ENCODE results near the gene LHX3.

Gene LHX3

DNA sequence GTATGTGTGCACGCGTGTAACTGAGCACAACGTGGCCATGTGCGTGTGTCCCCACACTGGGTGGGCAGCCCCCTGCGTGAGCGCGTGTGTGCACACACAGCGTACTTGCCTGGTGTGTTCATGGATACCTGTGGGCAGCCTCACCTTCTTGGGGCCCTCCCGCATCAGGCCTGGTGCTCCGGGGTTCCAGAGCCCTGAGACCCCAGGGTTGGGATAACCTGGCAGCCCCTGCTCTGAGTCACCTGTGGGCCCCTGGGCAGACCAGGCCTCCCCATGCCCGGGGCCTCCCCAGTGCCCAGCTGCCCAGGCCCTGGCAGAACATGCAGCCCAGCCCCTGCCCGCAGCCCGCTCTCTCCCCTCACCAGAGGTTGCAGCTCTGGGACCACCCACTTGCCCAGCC lies 25.2 kb downstream of the LHX3 start:
- DNase-seq (ENCODE audit: extremely low read depth in 1 of 2, low read depth in 1 of 2): no peak

DNA sequence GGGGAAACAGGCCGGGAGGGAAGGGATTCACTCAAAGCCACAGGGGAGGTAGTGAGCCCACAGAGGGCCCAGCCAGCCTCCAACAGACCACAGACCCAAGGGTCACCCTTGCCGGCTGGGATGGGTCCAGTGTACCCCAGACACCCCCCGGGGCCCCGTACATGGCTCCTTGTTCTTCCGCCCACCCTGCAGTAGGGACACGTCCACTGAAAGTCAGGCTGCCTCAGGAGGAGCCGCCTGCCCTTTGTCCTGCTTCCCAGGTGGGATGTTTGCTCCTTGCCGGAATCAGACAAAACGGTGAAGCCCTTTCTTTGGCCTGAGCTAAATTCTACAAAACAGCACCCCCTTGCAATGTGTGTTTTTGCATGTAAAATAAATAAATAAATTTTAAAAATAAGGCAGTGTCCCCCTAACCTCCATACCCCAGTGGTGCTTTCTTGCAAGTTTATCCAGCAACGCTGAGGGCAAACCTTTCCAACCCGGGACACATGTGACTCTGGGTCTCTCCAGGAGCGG lies 25.8 kb downstream of the LHX3 start:
- no peak for DNase-seq (ENCODE audit: extremely low read depth in 1 of 2, low read depth in 1 of 2)

DNA sequence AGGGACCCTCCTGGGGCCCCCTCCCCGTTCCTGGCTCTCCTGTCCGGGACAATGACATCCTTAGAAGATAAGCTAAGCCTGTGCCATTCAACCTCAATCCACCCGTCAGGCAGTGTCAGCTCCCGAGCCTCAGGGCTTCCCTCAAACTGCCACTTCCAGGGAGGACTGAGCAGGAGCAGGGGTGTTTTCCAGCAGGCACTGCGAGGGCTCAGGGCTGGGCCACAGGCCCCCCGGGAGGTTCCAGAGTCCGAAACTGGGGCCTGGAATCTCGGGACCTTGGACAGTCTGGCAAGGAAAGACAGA lies 26.2 kb downstream of the LHX3 start:
- DNase-seq (ENCODE audit: extremely low read depth in 1 of 2, low read depth in 1 of 2): no peak

DNA sequence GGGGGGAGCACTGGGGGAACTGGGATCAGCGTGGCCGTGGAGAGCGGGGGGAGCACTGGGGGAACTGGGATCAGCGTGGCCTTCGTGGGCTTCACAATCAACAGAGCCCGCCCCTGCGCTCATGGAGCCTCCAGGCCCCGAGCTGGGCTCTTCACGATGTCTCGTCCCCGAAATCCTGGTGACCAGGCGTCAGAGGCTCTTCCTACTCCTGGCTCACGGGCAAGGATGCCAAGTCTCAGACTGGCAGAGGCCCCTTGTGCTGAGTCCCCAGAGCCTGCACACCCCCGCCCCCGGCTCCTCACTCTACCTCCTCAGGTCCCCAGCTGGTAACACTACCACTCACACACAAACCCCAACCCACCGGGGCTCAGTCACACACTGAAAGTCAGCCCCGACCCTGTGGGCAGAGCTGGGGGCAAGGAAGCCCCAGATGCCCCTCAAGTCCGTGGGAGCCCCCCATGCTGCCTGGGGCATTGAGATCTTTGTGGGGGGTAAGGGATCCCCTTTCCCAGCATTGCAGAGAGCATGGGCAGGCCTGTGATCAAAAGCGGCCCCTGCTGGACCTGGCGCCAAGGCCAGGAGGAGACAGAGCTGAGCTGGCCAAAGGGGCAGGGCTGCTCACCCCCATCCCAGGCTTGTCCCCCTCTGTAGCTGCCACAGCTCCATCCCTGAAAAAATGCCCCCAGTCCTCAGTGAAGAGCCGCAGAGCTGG lies 26.7 kb downstream of the LHX3 start:
- DNase-seq (ENCODE audit: extremely low read depth in 1 of 2, low read depth in 1 of 2): no peak

DNA sequence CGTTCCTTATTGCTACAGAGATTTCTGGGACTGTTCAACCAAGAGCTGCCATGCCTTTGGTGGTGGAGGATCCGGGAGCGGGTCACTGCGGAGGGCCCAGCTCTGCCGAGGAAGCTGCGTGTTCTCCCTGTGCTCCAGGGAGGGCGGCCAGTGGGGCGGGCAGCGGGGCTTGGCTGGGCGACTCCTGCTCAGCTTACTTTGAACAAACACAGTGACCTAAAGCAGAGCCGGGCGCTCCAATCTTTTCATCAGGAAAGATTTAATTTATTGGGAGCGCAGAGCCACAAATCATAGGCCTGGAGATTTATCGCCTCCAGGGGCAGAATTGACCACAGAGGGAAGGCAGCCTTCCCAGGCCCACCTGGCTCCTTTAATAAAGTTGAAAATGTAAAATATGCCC lies 27.7 kb downstream of the LHX3 start:
- no peak for DNase-seq (ENCODE audit: extremely low read depth in 1 of 2, low read depth in 1 of 2)

DNA sequence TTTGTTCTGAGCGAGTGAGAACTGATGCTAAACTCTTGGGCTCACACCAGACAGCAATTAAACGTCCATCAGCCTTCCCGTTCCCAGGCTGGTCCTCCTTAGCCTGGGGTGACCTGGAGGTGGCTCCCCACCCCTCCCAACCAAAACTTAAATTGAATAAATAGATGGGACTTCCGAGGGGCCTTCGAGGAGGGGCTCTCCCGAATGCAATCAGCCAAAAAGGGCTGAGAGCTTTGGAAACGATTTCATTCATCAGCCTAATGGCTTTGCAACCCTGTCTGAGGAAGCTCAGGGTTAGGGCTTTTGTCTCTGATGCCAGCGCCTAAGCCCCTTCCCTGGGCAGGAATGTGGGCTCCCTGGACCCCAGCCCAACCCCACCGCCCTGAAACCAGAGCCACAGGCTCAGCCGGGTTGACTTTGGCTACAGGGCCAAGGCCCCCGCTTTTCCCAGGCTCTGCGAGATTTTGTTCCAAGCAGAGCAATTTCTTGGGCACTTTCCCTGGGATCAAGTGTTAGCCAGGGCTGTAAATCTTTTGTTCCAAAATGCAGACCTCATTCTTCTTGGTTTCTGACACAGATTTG lies 29.2 kb downstream of the LHX3 start:
- no peak for DNase-seq (ENCODE audit: extremely low read depth in 1 of 2, low read depth in 1 of 2)

DNA sequence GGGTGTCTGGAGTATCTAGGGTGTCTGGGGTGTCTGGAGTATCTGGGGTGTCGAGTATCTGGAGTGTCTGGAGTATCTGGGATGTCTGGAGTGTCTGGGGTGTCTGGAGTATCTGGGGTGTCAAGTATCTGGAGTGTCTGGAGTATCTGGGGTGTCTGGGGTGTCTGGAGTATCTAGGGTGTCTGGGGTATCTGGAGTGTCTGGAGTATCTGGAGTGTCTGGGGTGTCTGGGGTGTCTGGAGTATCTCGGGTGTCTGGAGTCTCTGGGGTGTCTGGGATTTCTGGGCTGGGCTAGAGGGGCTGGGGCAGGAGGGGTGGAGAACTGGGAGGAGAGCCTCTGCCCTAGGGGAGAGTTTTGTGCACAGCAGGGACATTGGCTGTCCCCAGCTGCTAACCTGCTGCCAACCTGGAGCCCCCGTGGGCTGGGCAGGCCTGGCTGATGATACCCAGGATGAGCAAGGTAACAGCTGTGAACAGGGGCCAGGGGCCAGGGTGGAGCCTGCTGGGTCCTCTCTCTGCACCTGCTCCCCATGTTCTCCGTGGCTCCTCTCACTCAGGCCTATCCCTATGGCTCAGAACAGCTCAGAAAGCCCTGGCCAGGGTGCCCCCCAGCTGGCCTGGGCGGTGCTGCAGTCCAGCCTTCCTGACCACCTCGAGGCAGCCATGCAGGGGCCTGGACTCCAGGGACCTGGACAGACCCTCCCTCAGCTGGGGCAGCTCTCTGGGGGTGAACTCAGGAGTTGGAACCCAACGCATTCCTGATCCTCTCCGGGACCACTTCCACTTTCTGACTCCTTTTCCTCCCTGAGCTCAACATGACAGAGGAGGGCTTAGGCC lies 29.9 kb downstream of the LHX3 start:
- DNase-seq (ENCODE audit: extremely low read depth in 1 of 2, low read depth in 1 of 2): no peak

DNA sequence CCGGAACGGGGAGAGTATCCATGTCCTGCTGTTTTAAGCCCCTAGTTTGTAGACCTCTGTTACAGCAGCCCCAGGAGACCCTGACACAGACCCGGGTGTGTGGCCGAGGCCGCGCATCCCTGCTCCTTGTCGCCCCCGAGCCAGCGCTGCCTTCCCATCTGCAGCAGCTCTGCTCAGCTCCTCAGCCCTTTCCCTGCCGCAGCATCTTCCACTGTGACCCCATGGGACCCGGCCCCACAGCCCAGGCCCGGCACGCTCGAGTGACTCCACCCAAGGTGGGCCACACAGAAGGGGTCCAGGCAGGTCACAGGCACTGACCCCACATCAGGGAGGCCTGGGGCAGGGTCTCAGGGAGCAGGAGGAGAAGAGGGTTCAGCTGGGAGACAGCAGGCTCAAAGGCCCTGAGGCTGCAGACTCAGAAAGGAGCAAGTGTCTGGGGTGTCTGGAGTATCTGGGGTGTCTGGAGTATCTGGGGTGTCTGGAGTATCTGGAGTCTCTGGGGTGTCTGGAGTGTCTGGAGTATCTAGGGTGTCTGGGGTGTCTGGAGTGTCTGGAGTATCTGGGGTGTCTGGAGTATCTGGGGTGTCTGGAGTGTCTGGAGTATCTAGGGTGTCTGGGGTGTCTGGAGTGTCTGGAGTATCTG lies 31.2 kb downstream of the LHX3 start:
- no peak for DNase-seq (ENCODE audit: extremely low read depth in 1 of 2, low read depth in 1 of 2)

DNA sequence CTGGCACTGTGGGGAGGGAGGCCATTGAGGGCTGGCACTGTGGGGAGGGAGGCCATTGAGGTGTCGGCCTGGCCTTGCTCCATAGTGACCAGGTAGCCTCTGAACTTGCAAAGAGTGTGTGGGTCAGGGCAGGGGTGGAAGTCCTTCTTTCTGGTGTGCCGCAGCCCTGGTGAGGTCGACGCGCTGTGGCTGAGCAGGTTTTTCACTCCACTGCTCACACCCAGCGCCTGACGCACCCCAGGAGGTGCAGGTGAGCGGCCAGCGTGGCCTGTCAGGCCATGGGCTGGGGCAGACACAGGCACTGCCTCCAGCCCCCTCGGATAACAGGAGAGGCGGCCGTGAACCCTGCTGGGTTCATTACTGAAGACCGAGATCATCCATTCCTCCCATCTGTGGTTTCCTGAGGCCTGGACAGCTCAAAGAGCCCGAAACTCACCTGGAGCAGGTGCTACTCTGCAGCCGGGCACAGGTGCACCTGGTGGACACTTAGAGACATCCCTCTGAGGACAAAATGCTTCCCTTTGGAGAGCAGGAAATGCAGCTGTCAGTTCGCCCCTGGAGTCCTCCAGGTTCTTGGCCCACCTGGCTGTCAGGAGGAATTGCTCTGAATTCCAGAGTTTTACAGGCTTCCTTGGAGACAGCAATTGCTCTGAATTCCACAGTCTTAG lies 32.4 kb downstream of the LHX3 start:
- no peak for DNase-seq (ENCODE audit: extremely low read depth in 1 of 2, low read depth in 1 of 2)

DNA sequence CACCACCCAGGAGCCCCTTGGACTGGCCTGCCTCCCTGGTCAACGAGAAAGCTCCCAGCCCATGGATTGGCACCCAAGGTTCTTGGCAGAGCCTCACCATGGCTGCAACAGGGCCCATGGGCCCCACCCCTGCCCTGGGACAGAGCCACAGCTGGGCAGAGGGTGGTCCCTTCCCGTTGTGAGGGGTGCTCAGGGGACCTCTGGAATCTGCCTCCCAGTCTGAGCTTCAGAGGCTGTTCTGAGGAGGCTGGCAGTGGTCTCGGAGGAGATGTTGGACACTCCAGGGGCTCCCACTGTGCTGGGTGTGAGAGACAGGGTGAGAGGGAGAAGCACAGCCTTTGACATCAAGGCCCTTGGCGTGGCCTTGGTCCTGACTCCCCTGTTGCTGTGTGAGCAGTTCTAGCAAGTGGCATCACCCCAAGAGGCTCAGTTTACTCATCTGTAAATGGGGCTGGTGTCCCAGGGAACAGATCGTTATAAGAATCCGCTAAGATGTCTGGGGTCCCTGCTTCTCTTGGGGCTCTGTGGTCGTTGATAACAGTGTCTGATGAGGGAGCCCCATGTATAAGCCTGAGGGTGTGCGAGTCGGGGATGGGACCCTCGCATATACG lies 33.0 kb downstream of the LHX3 start:
- DNase-seq (ENCODE audit: extremely low read depth in 1 of 2, low read depth in 1 of 2): no peak

DNA sequence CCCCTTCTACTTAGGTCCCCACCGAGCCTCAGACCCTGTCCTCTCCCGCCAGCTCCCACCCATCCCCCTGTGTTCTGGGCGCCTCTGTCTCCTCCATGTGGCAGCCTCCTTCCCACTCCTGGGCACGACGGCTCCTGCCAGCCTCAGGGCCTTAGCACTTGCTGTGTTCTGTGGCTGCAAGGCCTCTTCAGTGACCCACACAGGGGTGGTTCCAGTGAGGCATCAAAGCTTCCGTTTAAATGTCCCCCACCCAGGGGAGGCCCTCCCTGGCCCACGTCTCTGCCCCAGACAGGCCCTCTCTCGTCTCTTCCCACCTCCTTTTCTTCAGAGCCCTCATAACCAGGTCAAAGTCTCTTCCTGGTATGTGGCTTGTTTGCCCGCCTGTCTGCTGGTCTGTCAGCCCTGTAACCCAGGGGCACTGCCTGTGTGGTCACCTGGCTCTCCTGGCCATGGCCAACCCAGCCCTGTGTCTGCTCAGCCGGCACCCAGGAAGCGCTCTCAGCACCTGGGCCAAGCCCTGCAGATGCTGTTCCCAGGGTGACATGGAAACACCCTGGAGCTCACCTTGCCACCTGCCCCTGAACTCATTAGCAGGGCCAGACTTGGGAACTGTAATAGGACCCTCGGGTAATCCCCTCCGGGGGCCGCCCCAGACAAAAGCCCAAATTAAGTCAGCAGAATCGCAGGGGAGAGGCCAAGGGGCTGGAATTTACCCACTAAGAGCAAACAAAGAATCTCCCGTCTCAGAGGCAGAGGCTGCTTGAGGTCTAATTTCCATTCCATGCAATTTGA lies 33.7 kb downstream of the LHX3 start:
- DNase-seq (ENCODE audit: extremely low read depth in 1 of 2, low read depth in 1 of 2): no peak

DNA sequence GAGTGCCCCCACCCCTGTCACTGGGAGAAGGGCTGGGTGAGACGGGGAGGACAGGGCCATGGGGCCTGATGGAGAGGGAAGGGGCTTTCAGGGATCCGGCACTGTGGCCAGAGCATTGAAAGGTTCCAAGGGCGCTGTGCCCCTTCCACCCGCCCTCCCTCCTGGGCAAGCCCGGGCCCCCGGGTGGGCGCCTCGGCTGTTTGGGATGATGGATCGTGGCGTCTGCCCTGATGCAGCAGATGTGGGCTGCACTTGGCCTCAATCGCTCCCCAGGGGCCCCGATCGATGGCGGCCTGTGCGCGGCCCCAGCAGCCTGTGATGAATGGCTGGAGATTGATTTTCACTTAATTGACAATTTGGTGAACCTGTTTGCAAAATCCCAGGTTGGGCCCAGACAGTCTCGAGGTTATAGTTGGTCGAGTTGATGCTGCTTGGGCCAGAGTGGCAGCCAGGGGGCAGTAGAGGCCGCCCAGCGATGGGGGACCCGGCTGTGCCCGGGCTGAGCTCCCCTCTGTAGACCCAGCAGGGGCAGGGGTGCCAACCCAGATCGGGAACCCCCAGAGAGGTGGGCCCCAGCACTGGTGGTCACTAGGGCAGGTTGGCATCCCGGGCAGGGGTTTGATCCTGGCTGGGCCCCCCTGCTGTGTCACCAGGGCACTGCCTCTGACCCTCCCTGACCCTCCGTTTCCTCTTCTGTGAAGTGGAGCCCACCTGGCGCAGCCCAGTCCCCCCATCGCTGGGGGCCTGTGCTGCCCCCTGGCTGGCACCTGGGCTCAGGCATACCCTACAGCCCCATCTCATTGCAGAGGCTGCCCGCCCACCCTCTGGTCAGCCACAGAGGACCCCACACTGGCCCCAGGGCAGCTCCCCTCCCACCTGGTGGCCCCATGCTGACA lies 34.7 kb downstream of the LHX3 start:
- peak in 1 of 2 donors; percentile 14 for DNase-seq (ENCODE audit: extremely low read depth in 1 of 2, low read depth in 1 of 2)

DNA sequence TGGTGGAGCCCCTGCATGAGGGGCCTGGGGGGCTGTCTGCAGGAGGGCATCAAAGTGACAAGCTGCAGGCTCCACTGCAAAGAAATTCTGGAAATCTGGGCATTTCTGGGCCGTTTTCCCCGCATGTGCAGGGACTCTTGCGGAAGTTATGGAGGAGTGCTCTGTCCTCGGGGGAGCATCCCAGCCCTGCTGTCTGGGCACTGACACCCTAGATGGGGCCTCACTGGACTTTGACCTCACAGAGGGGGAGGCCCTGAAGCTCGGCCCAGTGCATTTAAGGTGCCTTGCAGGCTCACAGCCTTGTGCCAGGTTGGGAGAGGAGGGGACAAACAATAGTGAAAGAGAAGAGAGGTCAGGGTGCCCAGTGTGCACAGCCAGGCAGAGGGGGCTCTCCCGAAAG lies 35.4 kb downstream of the LHX3 start:
- DNase-seq (ENCODE audit: extremely low read depth in 1 of 2, low read depth in 1 of 2): no peak

DNA sequence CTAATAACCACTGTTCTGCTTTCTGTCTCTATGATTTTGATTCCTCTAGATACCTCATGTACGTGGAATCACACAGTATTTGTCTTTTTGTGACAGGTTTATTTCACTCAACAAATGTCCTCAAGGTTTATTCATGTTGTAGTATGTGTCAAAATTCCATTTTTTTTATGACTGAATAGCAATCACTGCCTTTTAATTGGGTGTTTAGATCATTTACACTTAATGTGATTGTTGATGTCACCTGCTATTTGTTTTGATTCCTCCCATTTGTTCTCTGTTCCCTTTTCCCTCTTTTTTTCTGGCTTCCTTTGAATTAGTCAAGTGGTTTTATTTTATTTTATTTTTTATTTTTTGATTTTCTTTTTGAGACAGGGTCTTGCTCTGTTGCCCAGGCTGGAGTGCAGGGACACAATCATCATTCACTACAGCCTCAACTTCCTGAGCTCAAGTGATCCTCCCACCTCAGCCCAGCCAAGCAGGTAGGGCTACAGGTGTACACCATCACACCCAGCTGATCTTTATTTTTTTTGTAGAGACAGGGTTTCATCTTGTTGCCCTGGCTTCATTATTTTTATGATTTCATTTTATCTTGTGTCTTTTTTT lies 41.6 kb downstream of the LHX3 start:
- no peak for DNase-seq (ENCODE audit: extremely low read depth in 1 of 2, low read depth in 1 of 2)

DNA sequence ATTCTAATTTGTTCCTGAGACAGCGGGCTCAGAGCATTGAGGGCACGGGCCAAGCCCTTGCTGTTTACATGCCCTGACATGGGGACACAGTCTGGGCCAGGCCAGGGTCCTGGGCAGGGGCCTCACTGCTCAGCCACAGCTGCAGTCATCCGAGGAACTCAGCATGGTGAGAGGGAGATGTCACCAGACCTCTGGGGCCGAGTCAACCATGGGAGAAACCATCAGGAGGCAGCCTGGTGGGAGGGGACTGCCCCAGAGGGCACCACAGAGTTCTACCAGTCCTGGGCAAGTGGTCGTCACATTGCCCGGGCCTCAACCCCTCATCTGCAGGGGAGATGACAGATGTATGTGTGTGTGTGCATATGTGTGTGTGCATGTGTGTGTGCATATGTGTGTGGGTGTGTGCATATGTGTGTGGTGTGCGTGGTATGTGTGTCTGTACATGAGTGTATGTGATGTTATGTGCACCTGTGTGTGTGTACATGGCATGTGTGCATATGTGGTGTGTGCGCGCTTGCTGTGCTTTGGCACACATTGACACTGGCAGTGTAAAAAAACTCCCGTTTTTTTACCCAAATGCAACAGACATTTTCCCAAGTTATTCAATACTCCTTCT lies 43.8 kb downstream of the LHX3 start:
- no peak for DNase-seq (ENCODE audit: extremely low read depth in 1 of 2, low read depth in 1 of 2)

DNA sequence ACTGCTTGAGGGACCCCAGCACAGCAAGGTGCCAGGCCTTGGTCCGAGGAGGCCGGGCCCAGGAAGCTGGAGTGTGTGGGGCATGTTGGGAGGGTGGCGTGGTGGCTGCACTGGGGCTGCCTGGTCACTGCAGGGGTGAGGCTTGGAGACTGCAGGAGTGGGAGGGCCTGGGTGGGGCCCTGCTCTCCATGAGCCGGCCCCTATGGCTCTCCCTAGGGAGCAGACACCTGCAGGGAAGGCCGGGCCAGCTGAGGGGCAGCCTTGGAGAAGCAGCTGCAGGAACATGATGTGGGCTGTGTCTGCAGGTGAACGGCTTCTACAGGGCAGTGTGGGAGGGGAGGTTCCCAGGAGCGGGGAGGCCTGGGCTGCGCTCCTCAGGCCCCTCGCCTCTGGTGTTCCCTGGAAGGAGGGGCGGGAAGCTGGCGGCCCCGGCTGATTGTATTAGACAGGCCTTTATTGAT lies 44.5 kb downstream of the LHX3 start:
- no peak for DNase-seq (ENCODE audit: extremely low read depth in 1 of 2, low read depth in 1 of 2)

DNA sequence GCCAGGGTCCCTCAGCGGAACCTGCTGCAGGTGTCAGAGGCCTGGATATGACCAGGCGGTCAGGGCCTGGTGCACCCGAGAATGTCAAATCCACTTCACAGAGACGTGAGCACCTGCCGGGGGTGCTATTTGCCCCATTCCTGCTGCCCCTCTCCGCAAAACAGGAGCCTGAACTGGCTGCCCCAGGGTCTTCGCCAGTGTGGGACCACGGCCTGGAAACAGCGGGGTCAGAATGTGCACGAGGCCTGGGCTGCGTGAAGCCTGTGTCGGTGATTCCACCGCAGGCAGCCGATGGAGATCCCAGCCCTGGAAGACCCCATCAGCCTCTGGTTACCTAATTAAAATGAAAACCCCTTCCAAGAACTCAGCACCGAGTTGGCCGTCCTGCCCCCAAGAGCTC lies 45.1 kb downstream of the LHX3 start:
- no peak for DNase-seq (ENCODE audit: extremely low read depth in 1 of 2, low read depth in 1 of 2)

All from activated CD8-positive, alpha-beta memory T cell treated with anti-CD3 and anti-CD28 coated beads for 1 hour (primary cell).